ENCODE results near the gene BRICD5.

- TF ChIP-seq CTCF (conservative IDR thresholded peaks at IDR 0.05 in 1 of 2, IDR thresholded peaks at IDR 0.05 in 1 of 2; ENCODE audit: low read depth in 1 of 2, low read length in 2 of 2) (no peak), EZH2 (IDR thresholded peaks at IDR 0.05; ENCODE audit: low read length, missing control alignments) (no peak)
These were observed 25.7 kb downstream of the BRICD5 start for GRCh38 chr16:2184962-2185361.

Data from fibroblast of lung (primary cell).